Fibroblast of lung (primary cell): ENCODE results near the gene FMNL2.

Experiments
- EZH2 ChIP-seq: IDR thresholded peaks from 2 replicates; pipeline ENCODE4 v1.5.1; 2012; ENCODE audit warnings: low read length, control low read depth, mild to moderate bottlenecking; ENCODE audit errors: missing control alignments
- TF ChIP-seq, protein P1 (sequence below), 2 donors: IDR thresholded peaks in 1 of 2; conservative IDR thresholded peaks in 1 of 2; 1 replicate in 1 of 2; 2 replicates in 1 of 2; pipeline ENCODE4 v1.5.1; 2011 to 2012; ENCODE audit warnings: low read length in 2 of 2, control low read depth in 1 of 2, inconsistent platforms in 1 of 2, low read depth in 1 of 2, mild to moderate bottlenecking in 1 of 2

GRCh38 chr2:152359573-152360363, 24.8 kb downstream of the FMNL2 start:
- TF ChIP-seq, protein P1, sequence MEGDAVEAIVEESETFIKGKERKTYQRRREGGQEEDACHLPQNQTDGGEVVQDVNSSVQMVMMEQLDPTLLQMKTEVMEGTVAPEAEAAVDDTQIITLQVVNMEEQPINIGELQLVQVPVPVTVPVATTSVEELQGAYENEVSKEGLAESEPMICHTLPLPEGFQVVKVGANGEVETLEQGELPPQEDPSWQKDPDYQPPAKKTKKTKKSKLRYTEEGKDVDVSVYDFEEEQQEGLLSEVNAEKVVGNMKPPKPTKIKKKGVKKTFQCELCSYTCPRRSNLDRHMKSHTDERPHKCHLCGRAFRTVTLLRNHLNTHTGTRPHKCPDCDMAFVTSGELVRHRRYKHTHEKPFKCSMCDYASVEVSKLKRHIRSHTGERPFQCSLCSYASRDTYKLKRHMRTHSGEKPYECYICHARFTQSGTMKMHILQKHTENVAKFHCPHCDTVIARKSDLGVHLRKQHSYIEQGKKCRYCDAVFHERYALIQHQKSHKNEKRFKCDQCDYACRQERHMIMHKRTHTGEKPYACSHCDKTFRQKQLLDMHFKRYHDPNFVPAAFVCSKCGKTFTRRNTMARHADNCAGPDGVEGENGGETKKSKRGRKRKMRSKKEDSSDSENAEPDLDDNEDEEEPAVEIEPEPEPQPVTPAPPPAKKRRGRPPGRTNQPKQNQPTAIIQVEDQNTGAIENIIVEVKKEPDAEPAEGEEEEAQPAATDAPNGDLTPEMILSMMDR (conservative IDR thresholded peaks at IDR 0.05 in 1 of 2, IDR thresholded peaks at IDR 0.05 in 1 of 2; ENCODE audit: low read depth in 1 of 2, low read length in 2 of 2): no peak
- no peak for TF ChIP-seq EZH2
